Lower leg skin (tissue), 4 donors: ENCODE data around the gene BLMH. TPM values are rescaled to one million over a fixed set of nuclear protein-coding genes. Genes with fewer than 3 reads are reported as not detected.

Experiments
- DNase-seq, 2 donors: peaks; one replicate each; pipeline ENCODE4 v3.0.0-alpha.2; 2019; ENCODE audit warnings: low spot score in 2 of 2
- H3K4me3 ChIP-seq: fragments of 200-600 bp; sonication (generic); 2 replicates; pipeline ENCODE4 v1.5.1; 2017; ENCODE audit warnings: mild to moderate bottlenecking, low read depth; ENCODE audit not compliant: poor library complexity, severe bottlenecking
- POLR2A ChIP-seq, 2 donors: fragments of 450-650 bp; IDR thresholded peaks; one replicate each; pipeline ENCODE4 v1.6.1; 2016 to 2017; ENCODE audit warnings: antibody characterized with exemption in 2 of 2, mild to moderate bottlenecking in 1 of 2, moderate library complexity in 1 of 2
- WGBS, 2 donors: methylation state at CpG; one replicate each; pipeline ENCODE4 v1.1.5; 2018; 5-methylcytosine and 5-hydroxymethylcytosine counted together
- intact Hi-C: fragments of 100-400 bp; cut with DNase I; formaldehyde crosslinking; loops from one replicate; pipeline ENCODE4 v1.15.0; 2023; ENCODE audit warnings: low total_unique reads
- total RNA-seq, 4 donors: library from RNA; depleted of rRNA; stranded (reverse); fragments of >200 nt; gene quantifications; one replicate each; pipeline ENCODE4 v1.1.0, GENCODE V29; 2016
- TF ChIP-seq, protein P1 (sequence below), 3 donors: fragments of 450-650 bp; IDR thresholded peaks; one replicate each; pipeline ENCODE4 v1.5.1; 2016; ENCODE audit warnings: antibody characterized with exemption in 3 of 3, mild to moderate bottlenecking in 3 of 3, moderate library complexity in 2 of 3

BLMH gene
- total RNA-seq, 4 donors from 2014 or later = 139 to 237 (median 177) TPM

DNA sequence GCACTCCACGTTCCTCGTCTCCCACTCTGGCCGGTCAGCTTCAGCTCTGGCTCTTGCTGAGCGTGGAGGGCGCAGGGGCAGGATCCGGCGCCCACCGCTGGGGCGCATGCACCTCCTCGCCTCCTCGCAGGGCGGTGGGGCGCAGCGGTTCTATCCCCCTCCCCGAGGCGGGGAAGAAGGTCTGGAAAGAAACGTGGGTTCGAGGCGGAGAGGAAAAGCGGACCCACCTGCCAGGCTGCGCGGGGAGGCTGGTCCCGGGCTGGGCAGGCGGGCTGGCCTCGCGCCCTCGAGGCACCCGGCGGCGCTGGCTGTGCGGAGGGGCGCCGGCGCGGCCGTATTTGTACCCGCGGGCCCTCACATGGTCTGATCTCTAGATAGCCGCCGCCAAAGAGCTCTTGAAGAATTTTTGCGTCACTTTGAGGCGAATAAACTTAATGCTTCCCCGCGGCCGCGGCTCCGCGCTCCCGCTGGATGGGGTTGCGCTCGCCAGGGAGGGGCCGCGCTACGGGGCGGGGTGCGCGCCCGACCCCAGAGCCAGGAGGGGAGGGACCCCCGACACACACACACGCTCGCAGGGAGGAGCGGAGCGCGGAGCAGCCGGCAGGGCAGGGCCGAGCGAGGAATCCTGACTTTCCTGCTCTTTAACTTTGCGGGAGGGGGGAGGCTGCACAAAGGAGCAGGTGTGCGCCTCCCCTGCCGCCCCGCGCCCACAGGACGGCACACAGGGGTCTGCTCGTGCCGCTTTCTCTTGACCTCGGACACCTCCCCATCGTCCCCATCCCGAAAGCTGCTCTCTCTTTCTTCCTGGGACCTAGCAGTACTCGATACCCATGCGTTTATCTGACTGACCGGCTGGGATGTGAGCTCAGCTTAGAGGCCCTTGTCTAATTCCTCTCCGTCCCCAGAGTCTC lies 56.1 kb downstream of the BLMH start, which contains the start of gene SLC6A4:
SLC6A4 (minus strand) TSS at position 312 of the 911 bp plus-strand sequence. CDS start 13,739 bp downstream, outside the sequence.
- peak in 1 of 2 donors; percentile 78 for DNase-seq
- peak within 1 kb of the TSS; percentile 14 for H3K4me3 ChIP-seq
- 7 to 10% methylated on average over 35 to 46 of the region's 82 CpGs for WGBS, 2 donors
- intact Hi-C loops = no loop called here
- no peak for TF ChIP-seq POLR2A (IDR thresholded peaks at IDR 0.05)
- TF ChIP-seq, protein P1, sequence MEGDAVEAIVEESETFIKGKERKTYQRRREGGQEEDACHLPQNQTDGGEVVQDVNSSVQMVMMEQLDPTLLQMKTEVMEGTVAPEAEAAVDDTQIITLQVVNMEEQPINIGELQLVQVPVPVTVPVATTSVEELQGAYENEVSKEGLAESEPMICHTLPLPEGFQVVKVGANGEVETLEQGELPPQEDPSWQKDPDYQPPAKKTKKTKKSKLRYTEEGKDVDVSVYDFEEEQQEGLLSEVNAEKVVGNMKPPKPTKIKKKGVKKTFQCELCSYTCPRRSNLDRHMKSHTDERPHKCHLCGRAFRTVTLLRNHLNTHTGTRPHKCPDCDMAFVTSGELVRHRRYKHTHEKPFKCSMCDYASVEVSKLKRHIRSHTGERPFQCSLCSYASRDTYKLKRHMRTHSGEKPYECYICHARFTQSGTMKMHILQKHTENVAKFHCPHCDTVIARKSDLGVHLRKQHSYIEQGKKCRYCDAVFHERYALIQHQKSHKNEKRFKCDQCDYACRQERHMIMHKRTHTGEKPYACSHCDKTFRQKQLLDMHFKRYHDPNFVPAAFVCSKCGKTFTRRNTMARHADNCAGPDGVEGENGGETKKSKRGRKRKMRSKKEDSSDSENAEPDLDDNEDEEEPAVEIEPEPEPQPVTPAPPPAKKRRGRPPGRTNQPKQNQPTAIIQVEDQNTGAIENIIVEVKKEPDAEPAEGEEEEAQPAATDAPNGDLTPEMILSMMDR (IDR thresholded peaks at IDR 0.05) = no peak

DNA sequence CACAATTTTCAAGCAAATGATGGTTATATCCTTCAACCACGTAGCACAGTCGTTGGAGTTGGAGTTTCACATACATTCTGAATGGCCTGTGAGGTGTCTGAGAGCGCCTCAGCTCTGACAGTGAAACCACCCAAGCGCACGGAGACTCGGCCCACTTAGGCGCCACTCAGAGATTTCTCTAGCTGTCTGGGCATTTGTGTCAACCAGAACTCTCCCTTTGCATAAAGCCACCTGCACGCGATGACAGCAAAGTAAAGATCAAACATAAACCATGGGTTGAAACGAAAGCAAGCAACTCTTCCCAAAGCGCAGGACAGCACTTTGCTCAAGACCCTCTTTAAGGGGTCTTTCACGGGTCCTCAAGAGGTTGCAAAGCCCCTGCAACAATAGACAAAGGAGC lies 56.8 kb downstream of the BLMH start:
- TF ChIP-seq POLR2A (IDR thresholded peaks at IDR 0.05) = no peak
- TF ChIP-seq, protein P1 (IDR thresholded peaks at IDR 0.05) = no peak
- WGBS, 2 donors = 30 to 46% methylated on average over 12 of the region's 12 CpGs
- peak in 1 of 2 donors; percentile 49 for DNase-seq

DNA sequence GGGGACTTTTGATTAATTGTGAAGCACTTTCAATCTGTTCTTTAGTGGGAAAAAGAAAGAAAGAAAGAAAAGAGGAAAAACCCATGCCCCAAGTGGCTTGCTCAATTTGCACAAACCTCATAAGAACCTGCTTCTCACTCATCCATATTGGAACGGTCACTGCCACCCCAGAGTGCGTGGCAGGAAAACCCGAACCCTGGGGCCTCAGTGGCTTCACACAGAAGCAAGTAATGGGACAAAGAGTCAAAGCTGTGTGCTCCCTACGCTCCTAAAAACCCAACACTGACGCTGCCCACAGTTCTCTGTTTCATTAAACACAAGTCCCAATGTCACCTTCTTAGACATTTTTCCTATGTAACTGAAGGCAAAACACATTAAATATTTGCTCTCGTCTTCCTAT lies 57.4 kb downstream of the BLMH start:
- intact Hi-C loops = no loop called here
- 82 to 87% methylated on average over 6 of the region's 6 CpGs for WGBS, 2 donors
- TF ChIP-seq, protein P1 (IDR thresholded peaks at IDR 0.05) = no peak
- no peak for TF ChIP-seq POLR2A (IDR thresholded peaks at IDR 0.05)
- no peak overlapping the region for H3K4me3 ChIP-seq
- DNase-seq = peak in 1 of 2 donors; percentile 81

More for the DNA sequence above, 56.8 kb downstream of the BLMH start:
- no peak overlapping the region for H3K4me3 ChIP-seq
- intact Hi-C loops = no loop called here

DNA sequence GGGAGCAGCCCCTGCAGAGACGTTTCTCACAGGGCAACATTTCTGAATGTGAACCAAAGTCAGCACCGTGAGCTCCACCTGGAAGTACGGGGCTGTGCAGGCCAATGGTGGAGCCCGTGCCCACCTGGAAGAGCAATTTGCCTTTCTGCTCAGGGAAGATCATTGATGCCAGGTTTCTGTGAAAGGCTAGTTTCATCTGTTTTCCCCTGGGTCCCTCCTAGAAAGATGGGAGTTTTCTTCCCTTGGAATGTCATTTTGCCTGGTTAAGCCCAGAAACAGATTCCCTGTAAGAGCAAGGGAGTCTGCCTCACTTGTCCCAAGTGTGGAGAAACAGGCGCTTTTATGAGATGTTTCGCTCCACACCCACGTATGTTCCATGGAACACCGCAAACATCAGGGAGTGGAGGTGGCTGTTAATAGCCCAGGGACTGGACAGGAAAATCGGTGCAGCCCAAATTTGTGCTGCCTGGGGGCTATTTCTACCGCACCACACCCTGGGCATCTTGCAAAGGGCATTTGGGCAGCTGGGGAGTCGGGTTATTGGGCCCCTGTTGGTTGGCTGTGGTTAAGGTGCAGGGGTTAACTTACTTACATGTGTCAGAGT lies 58.8 kb downstream of the BLMH start:
- 70 to 78% methylated on average over 11 of the region's 11 CpGs for WGBS, 2 donors

DNA sequence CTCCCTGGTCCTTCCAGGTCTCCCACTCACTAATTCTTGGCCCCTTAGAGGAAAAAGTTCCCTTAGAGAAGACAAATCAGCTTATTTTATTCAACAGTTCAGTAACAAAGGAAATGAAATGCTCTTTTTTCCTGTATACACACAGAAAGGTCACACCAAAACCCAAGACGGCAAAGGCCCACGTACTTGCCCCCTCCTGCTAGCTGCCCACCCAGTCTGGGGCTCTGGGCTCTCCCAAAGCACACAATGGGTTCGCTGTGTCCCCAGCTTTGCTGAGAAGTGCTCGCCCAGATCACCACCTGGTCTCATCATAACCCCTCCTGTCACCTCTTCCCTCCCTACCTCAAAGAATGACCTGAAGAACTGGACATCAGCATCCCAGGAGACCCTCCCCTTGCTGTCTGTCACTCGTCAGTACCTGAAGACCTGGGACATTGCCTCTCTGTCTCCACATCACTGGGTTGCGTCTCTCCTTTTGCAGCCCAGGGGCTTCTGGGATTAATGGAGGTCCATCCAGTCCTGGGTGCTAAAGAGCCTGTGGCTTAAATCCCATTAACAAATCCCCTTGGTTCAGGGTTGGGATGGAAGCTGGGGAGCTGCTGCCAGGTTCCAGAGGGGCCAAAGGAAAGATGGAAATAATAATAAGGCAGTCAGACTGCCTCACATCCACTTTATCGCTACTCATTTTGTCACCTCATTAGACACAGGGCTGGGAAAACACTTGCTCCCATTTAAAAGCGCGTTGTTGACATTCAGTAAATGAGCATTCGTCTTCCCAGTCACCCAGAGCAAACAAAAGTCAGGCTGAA lies 59.5 kb downstream of the BLMH start:
- H3K4me3 ChIP-seq = no peak overlapping the region
- TF ChIP-seq, protein P1 (IDR thresholded peaks at IDR 0.05) = no peak
- TF ChIP-seq POLR2A (IDR thresholded peaks at IDR 0.05) = no peak
- 80 to 85% methylated on average over 10 of the region's 10 CpGs for WGBS, 2 donors
- intact Hi-C loops = no loop called here
- peak in 1 of 2 donors; percentile 68 for DNase-seq

More for the DNA sequence above, 58.8 kb downstream of the BLMH start:
- intact Hi-C loops = no loop called here
- no peak for TF ChIP-seq POLR2A (IDR thresholded peaks at IDR 0.05)
- TF ChIP-seq, protein P1 (IDR thresholded peaks at IDR 0.05) = no peak
- peak in 1 of 2 donors; percentile 74 for DNase-seq
- no peak overlapping the region for H3K4me3 ChIP-seq
